H1 (cell line): ENCODE results near the gene C19orf67.

Source experiments
- BCL11A ChIP-seq, 2 experiments: IDR thresholded peaks; one replicate each; pipeline ENCODE4 v1.6.1; 2011; ENCODE audit warnings: low read depth in 2 of 2, low read length in 2 of 2, mild to moderate bottlenecking in 2 of 2
- EZH2 ChIP-seq: fragments of 200-600 bp; sonication (generic); IDR thresholded peaks from 2 replicates; pipeline ENCODE4 v1.7.1; 2012; ENCODE audit warnings: low read depth, mild to moderate bottlenecking, moderate library complexity, low read length, inconsistent platforms; ENCODE audit not compliant: severe bottlenecking
- RAD21 ChIP-seq, 2 experiments: IDR thresholded peaks in 1 of 2; conservative IDR thresholded peaks in 1 of 2; 2 replicates each; pipeline ENCODE4 v1.6.1; 2011; ENCODE audit warnings: low read depth in 2 of 2, low read length in 2 of 2, improper control_type of control experiment in 1 of 2, inconsistent platforms in 1 of 2, mild to moderate bottlenecking in 1 of 2, moderate library complexity in 1 of 2

GRCh38 chr19:14127929-14128509 lies 42.4 kb upstream of the C19orf67 start:
- TF ChIP-seq BCL11A (IDR thresholded peaks at IDR 0.05; ENCODE audit: low read depth in 2 of 2, low read length in 2 of 2) (no peak), RAD21 (IDR thresholded peaks at IDR 0.05 in 1 of 2, conservative IDR thresholded peaks at IDR 0.05 in 1 of 2; ENCODE audit: low read depth in 2 of 2, low read length in 2 of 2) (no peak), EZH2 (no peak)
